GM23248 (cell line): ENCODE data around the gene BDH1.

Experiments used
- EZH2 ChIP-seq: fragments of 200-600 bp; sonication (generic); IDR thresholded peaks from 2 replicates; pipeline ENCODE4 v1.6.1; 2018; ENCODE audit warnings: antibody characterized with exemption, mild to moderate bottlenecking; ENCODE audit not compliant: insufficient read depth, poor library complexity, severe bottlenecking
- EZH2phosphoT487 ChIP-seq: fragments of 200-600 bp; sonication (generic); IDR thresholded peaks from 2 replicates; pipeline ENCODE4 v1.6.1; 2018; ENCODE audit warnings: antibody characterized with exemption, moderate library complexity, mild to moderate bottlenecking, low read depth; ENCODE audit not compliant: insufficient read depth

- TF ChIP-seq EZH2 (no peak), EZH2phosphoT487 (no peak)
These were observed 86.8 kb downstream of the BDH1 start for GRCh38 chr3:197468866-197469382.
